Bronchial epithelial cell (primary cell): Measurements from ENCODE around the gene HRH2. TPM values are rescaled to one million over a fixed set of nuclear protein-coding genes. Genes with fewer than 3 reads are reported as not detected.
"Not testable (repeated sequence)": the region's sequence is repeated elsewhere in the genome, so short reads cannot be mapped to it uniquely, and the experiment has no call there.

Source experiments
- DNase-seq: peaks from one replicate; pipeline ENCODE4 v3.0.0-alpha.2; 2010; ENCODE audit warnings: low read depth
- FAIRE-seq: peaks from 2 replicates; lab custom pipeline; 2011; peaks lifted over from hg19 to GRCh38; lab: Jason Lieb, UNC
- H3K27me3 ChIP-seq: 2 replicates; pipeline ENCODE4 v1.5.1; 2011; ENCODE audit warnings: low read length; ENCODE audit not compliant: control insufficient read depth, insufficient read depth
- H3K36me3 ChIP-seq: 2 replicates; pipeline ENCODE4 v1.5.1; 2011; ENCODE audit warnings: low read length; ENCODE audit not compliant: control insufficient read depth, insufficient read depth
- H3K4me3 ChIP-seq: 2 replicates; pipeline ENCODE4 v1.5.1; 2011; ENCODE audit warnings: mild to moderate bottlenecking, low read depth, low read length, control low read depth
- total RNA-seq: library from RNA; depleted of rRNA; stranded (reverse); fragments of >200 nt; gene quantifications from 2 replicates; pipeline ENCODE4 v1.2.1, GENCODE V29; 2014
- TF ChIP-seq, protein P1 (sequence below): IDR thresholded peaks from 2 replicates; pipeline ENCODE4 v1.5.1; 2011; ENCODE audit warnings: mild to moderate bottlenecking, moderate library complexity, low read length, control low read depth, inconsistent platforms; ENCODE audit not compliant: insufficient read depth, severe bottlenecking

HRH2 gene
- total RNA-seq, 1 donor from 2014 or later: not detected

DNA sequence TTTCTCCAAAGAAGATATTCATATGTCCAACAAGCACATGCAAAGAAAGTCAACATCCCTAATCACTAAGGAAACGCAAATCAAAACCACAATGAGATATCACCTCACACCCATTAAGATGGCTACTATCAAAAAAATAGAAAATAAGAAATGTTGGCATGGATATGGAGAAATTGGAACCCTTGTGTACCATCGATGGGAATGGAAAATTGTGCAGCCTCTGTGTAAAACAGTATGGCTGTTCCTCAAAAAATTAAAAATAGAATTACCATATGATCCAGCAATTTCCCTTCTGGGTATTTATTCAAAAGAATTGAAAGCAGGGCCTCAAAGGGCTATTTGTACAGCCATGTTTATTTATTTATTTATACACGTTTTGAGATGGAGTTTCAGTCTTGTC, 43.0 kb upstream of the HRH2 start:
- no peak for DNase-seq
- TF ChIP-seq, protein P1, sequence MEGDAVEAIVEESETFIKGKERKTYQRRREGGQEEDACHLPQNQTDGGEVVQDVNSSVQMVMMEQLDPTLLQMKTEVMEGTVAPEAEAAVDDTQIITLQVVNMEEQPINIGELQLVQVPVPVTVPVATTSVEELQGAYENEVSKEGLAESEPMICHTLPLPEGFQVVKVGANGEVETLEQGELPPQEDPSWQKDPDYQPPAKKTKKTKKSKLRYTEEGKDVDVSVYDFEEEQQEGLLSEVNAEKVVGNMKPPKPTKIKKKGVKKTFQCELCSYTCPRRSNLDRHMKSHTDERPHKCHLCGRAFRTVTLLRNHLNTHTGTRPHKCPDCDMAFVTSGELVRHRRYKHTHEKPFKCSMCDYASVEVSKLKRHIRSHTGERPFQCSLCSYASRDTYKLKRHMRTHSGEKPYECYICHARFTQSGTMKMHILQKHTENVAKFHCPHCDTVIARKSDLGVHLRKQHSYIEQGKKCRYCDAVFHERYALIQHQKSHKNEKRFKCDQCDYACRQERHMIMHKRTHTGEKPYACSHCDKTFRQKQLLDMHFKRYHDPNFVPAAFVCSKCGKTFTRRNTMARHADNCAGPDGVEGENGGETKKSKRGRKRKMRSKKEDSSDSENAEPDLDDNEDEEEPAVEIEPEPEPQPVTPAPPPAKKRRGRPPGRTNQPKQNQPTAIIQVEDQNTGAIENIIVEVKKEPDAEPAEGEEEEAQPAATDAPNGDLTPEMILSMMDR: no peak
- FAIRE-seq: no peak
- Histone ChIP-seq H3K4me3 (no peak overlapping the region), H3K27me3 (no peaks in the 10 kb centered on the region), H3K36me3 (no peaks in the 10 kb centered on the region)

DNA sequence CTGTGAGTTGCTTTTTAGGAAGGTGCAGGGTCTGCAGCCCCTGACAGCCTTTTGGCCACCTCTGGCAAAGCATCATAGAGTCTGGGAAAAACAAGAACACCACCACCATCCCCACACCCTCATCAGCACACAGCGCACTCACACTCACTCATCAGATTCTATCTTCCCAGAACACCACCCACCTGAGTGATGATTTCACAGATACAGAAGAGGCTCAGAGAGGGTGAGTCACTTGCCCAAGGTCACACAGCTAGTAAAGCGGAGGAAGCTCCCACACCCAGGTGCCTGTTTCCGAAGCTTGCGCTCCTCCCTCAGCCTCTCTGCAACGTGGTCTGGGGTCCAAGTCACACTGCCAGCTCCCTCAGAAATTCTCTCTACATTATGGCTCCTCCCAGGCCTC, 41.8 kb upstream of the HRH2 start:
- Histone ChIP-seq H3K4me3 (no peak overlapping the region), H3K36me3 (no peaks in the 10 kb centered on the region), H3K27me3 (no peaks in the 10 kb centered on the region)
- FAIRE-seq (no peak), DNase-seq (no peak)
- TF ChIP-seq, protein P1: no peak

DNA sequence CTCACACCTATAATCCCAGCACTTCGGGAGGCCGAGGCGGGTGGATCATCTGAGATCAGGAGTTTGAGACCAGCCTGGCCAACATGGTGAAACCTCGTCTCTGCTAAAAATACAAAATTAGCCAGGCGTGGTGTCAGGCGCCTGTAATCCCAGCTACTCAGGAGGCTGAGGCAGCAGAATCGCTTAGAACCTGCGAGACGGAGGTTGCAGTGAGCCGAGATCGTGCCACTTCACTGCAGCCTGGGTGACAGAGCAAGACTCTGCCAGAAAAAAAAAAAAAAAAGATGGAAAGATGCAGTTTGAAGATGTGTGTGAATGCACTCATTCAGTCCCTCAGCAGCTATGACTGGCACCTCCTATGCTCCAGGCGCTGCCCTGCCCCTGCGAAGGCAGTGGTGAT, 41.3 kb upstream of the HRH2 start:
- not testable (repeated sequence) for H3K27me3 ChIP-seq, FAIRE-seq, H3K4me3 ChIP-seq, DNase-seq, H3K36me3 ChIP-seq

DNA sequence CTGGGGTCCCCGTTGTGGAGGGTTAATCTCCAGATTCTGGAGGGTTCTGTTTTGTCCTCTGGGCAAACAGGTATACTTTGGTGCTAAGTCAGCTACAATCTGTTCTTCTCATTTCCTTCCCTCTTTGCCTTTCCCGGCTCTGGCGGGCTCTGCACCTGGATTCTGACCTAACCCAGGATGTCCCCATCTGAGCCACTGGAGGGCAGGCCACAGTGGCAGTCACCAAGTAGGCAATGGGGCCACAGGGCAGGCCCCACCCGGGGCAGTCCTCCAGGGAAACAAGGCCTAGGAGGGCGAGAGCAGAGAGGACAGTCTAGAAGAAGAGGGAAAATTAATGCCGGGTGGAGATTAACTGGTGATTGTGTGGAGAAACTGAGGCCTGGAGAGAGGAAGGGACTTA, 40.4 kb upstream of the HRH2 start:
- DNase-seq (no peak), FAIRE-seq (no peak)
- Histone ChIP-seq H3K36me3 (no peaks in the 10 kb centered on the region), H3K27me3 (no peaks in the 10 kb centered on the region), H3K4me3 (no peak overlapping the region)
- TF ChIP-seq, protein P1: no peak

DNA sequence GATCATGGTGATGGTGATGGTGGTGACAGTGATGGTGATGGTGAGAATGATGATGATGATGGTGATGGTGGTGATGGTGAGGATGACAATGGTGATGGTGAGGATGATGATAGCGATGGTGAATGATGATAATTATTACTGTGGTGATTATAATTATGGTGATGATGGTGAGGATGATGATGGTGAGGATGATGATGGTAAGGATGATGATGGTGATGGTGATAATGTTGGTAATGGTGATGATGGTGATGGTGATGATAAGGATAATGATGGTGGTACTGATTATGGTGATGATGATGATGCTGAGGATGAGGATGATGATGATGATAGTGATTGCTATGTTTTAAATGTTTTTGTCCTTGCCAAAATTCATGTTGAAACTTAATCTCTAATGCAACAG, 37.3 kb upstream of the HRH2 start:
- FAIRE-seq (no peak), DNase-seq (no peak)
- H3K4me3 ChIP-seq: no peak overlapping the region
- no peaks in the 10 kb centered on the region for H3K36me3 ChIP-seq
- TF ChIP-seq, protein P1: no peak
- H3K27me3 ChIP-seq: no peaks in the 10 kb centered on the region

DNA sequence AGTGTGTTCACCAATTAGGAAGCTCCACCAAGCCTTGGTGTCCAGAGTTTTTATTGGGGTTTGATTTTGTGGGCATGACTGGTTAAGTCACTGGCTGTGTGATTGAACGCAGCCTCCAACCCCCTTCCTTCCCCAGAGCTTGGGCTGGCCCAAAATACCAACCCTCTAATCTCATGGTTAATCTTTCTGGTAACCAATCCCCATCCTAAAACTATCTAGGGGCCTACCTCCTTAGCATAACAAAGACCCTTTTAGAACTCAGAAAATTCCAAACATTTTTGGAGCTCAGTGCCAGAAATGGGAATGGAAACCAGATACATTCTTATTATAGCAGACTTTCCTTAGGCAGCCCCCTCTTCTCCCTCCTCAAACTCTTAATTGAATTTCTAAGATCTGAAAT, 35.9 kb upstream of the HRH2 start:
- Histone ChIP-seq H3K27me3 (no peaks in the 10 kb centered on the region), H3K4me3 (no peak overlapping the region), H3K36me3 (no peaks in the 10 kb centered on the region)
- FAIRE-seq: no peak
- DNase-seq: no peak
- TF ChIP-seq, protein P1: no peak
